ENCODE data around the gene CRELD2. TPM values are rescaled to one million over a fixed set of nuclear protein-coding genes. Genes with fewer than 3 reads are reported as not detected.

Gene CRELD2
- total RNA-seq, 1 donor from 2014 or later = 24.9 TPM

- TF ChIP-seq CTCF (IDR thresholded peaks at IDR 0.05; ENCODE audit: partially characterized antibody, unreplicated experiment) = no peak
- H3K27me3 Mint-ChIP-seq (ENCODE audit: unreplicated experiment) = peaks cover 5% of the 10 kb centered on the region
- DNase-seq = no peak
- H3K9me3 Mint-ChIP-seq (ENCODE audit: unreplicated experiment) = peaks cover 10% of the 10 kb centered on the region
- no peak overlapping the region for H3K4me3 Mint-ChIP-seq (ENCODE audit: unreplicated experiment)
- no peak overlapping the region for H3K27ac Mint-ChIP-seq (ENCODE audit: unreplicated experiment)
- H3K4me1 Mint-ChIP-seq (ENCODE audit: low read depth, unreplicated experiment) = peaks cover 29% of the 10 kb centered on the region
- no peaks in the 10 kb centered on the region for H3K36me3 Mint-ChIP-seq (ENCODE audit: unreplicated experiment)
Observed at GRCh38 chr22:49922484-49922883, 4.0 kb downstream of the CRELD2 start.

- H3K4me3 Mint-ChIP-seq (ENCODE audit: unreplicated experiment) = no peak overlapping the region
- peaks cover 5% of the 10 kb centered on the region for H3K27me3 Mint-ChIP-seq (ENCODE audit: unreplicated experiment)
- H3K4me1 Mint-ChIP-seq (ENCODE audit: low read depth, unreplicated experiment) = peaks cover 29% of the 10 kb centered on the region
- peaks cover 9% of the 10 kb centered on the region for H3K9me3 Mint-ChIP-seq (ENCODE audit: unreplicated experiment)
- H3K27ac Mint-ChIP-seq (ENCODE audit: unreplicated experiment) = no peak overlapping the region
- H3K36me3 Mint-ChIP-seq (ENCODE audit: unreplicated experiment) = no peaks in the 10 kb centered on the region
- no peak for TF ChIP-seq CTCF (IDR thresholded peaks at IDR 0.05; ENCODE audit: partially characterized antibody, unreplicated experiment)
- no peak for DNase-seq
Observed at GRCh38 chr22:49922926-49923325, 4.5 kb downstream of the CRELD2 start.

GRCh38 chr22:49923445-49923844 lies 5.0 kb downstream of the CRELD2 start:
- H3K27me3 Mint-ChIP-seq (ENCODE audit: unreplicated experiment) = peaks cover 5% of the 10 kb centered on the region
- H3K4me1 Mint-ChIP-seq (ENCODE audit: low read depth, unreplicated experiment) = peaks cover 29% of the 10 kb centered on the region
- H3K9me3 Mint-ChIP-seq (ENCODE audit: unreplicated experiment) = peaks cover 9% of the 10 kb centered on the region
- no peak for TF ChIP-seq CTCF (IDR thresholded peaks at IDR 0.05; ENCODE audit: partially characterized antibody, unreplicated experiment)
- peak overlapping the region; percentile 15 for H3K4me3 Mint-ChIP-seq (ENCODE audit: unreplicated experiment)
- H3K27ac Mint-ChIP-seq (ENCODE audit: unreplicated experiment) = no peak overlapping the region
- DNase-seq = no peak
- H3K36me3 Mint-ChIP-seq (ENCODE audit: unreplicated experiment) = no peaks in the 10 kb centered on the region

- peaks cover 9% of the 10 kb centered on the region for H3K9me3 Mint-ChIP-seq (ENCODE audit: unreplicated experiment)
- H3K4me1 Mint-ChIP-seq (ENCODE audit: low read depth, unreplicated experiment) = peaks cover 29% of the 10 kb centered on the region
- no peak overlapping the region for H3K4me3 Mint-ChIP-seq (ENCODE audit: unreplicated experiment)
- DNase-seq = no peak
- peaks cover 5% of the 10 kb centered on the region for H3K27me3 Mint-ChIP-seq (ENCODE audit: unreplicated experiment)
- no peak overlapping the region for H3K27ac Mint-ChIP-seq (ENCODE audit: unreplicated experiment)
- no peaks in the 10 kb centered on the region for H3K36me3 Mint-ChIP-seq (ENCODE audit: unreplicated experiment)
- no peak for TF ChIP-seq CTCF (IDR thresholded peaks at IDR 0.05; ENCODE audit: partially characterized antibody, unreplicated experiment)
Observed at GRCh38 chr22:49924113-49924833, 5.8 kb downstream of the CRELD2 start.

- H3K27ac Mint-ChIP-seq (ENCODE audit: unreplicated experiment) = peak overlapping the region; percentile 94
- H3K4me1 Mint-ChIP-seq (ENCODE audit: low read depth, unreplicated experiment) = peaks cover 26% of the 10 kb centered on the region
- H3K9me3 Mint-ChIP-seq (ENCODE audit: unreplicated experiment) = peaks cover 7% of the 10 kb centered on the region
- no peaks in the 10 kb centered on the region for H3K27me3 Mint-ChIP-seq (ENCODE audit: unreplicated experiment)
- no peak for TF ChIP-seq CTCF (IDR thresholded peaks at IDR 0.05; ENCODE audit: partially characterized antibody, unreplicated experiment)
- no peaks in the 10 kb centered on the region for H3K36me3 Mint-ChIP-seq (ENCODE audit: unreplicated experiment)
- peak overlapping the region; percentile 65 for H3K4me3 Mint-ChIP-seq (ENCODE audit: unreplicated experiment)
- no peak for DNase-seq
Observed at GRCh38 chr22:49925525-49926128, 7.2 kb downstream of the CRELD2 start.
